Panc1 (cell line): ENCODE measurements around the gene TTC21B. TPM values are rescaled to one million over a fixed set of nuclear protein-coding genes. Genes with fewer than 3 reads are reported as not detected.

Experiments used
- ATAC-seq: fragments of 200-7000 bp; cut with Tn5 transposase; 2 replicates; pipeline ENCODE4 v1.9.1; 2020; ENCODE audit warnings: mild to moderate bottlenecking, moderate library complexity
- BruUV-seq: library from RNA; stranded (reverse); fragments of 400-500 nt; replicated peaks from 2 replicates; lab custom pipeline; 2021; lab: Mats Ljungman, UMichigan
- CTCF ChIA-PET: fragments of 300-600 bp; sonication (Branson Sonifier 250); formaldehyde crosslinking; loops from one replicate; lab custom pipeline; 2022; ENCODE audit warnings: antibody characterized with exemption; lab: Charles Lee
- POLR2A ChIA-PET: fragments of 300-600 bp; sonication (Branson Sonifier 250); formaldehyde crosslinking; loops from one replicate; lab custom pipeline; 2022; ENCODE audit warnings: antibody characterized with exemption; lab: Charles Lee
- DNase-seq: peaks from one replicate; pipeline ENCODE4 v3.0.0-alpha.2; 2010; ENCODE audit warnings: low read depth, low spot score
- H3K27ac ChIP-seq: 2 replicates; pipeline ENCODE4 v1.5.1; 2011; ENCODE audit warnings: mild to moderate bottlenecking, low read length, inconsistent platforms
- H3K27me3 ChIP-seq: fragments of 200-500 bp; sonication (Bioruptor generic); 2 replicates; pipeline ENCODE4 v1.6.0; 2014; ENCODE audit warnings: low read length, inconsistent platforms; ENCODE audit not compliant: control insufficient read depth, insufficient read depth
- H3K36me3 ChIP-seq: fragments of 200-500 bp; sonication (Bioruptor generic); 2 replicates; pipeline ENCODE4 v1.5.1; 2014; ENCODE audit warnings: inconsistent platforms, mild to moderate bottlenecking, low read length, moderate library complexity; ENCODE audit not compliant: control insufficient read depth, insufficient read depth
- H3K4me1 ChIP-seq: 2 replicates; pipeline ENCODE4 v1.5.1; 2011; ENCODE audit warnings: inconsistent platforms, mild to moderate bottlenecking, low read length, moderate library complexity; ENCODE audit not compliant: control insufficient read depth, insufficient read depth
- H3K4me3 ChIP-seq, 2 experiments: 2 replicates each; pipeline ENCODE4 v1.5.1; 2011 to 2012; ENCODE audit warnings: low read depth in 2 of 2, low read length in 2 of 2, mild to moderate bottlenecking in 2 of 2, inconsistent platforms in 1 of 2, moderate library complexity in 1 of 2
- H3K9me3 ChIP-seq: fragments of 200-500 bp; sonication (Bioruptor generic); 2 replicates; pipeline ENCODE4 v1.5.1; 2014; ENCODE audit warnings: low read depth, mild to moderate bottlenecking, inconsistent platforms, low read length, moderate library complexity; ENCODE audit not compliant: control insufficient read depth, insufficient read depth
- CTCF ChIP-seq: fragments of 450-650 bp; IDR thresholded peaks from 2 replicates; pipeline ENCODE4 v1.5.1; 2017; ENCODE audit warnings: mild to moderate bottlenecking
- POLR2AphosphoS5 ChIP-seq: IDR thresholded peaks from 2 replicates; pipeline ENCODE4 v1.6.1; 2012; ENCODE audit warnings: mild to moderate bottlenecking, low read depth, low read length, moderate library complexity
- REST ChIP-seq, 2 experiments: IDR thresholded peaks; 2 replicates each; pipeline ENCODE4 v1.6.1; 2011 to 2012; ENCODE audit warnings: low read depth in 2 of 2, control low read depth in 1 of 2, low read length in 1 of 2, mild to moderate bottlenecking in 1 of 2, moderate library complexity in 1 of 2; ENCODE audit not compliant: insufficient read depth in 1 of 2
- SIN3A ChIP-seq: IDR thresholded peaks from 2 replicates; pipeline ENCODE4 v1.6.1; 2012; ENCODE audit warnings: low read depth, mild to moderate bottlenecking, low read length, moderate library complexity, borderline replicate concordance; ENCODE audit not compliant: insufficient read depth
- TCF7L2 ChIP-seq: IDR thresholded peaks from 2 replicates; pipeline ENCODE4 v1.6.1; 2011; ENCODE audit warnings: mild to moderate bottlenecking, low read depth, low read length, inconsistent platforms
- in situ Hi-C: cut with HindIII; loops from 2 replicates; pipeline ENCODE4 v1.10.0; 2016; ENCODE audit warnings: low sequenced_read_pairs, low pct_unique_long_range_greater_than_20kb
- intact Hi-C: fragments of 100-400 bp; cut with micrococcal nuclease; formaldehyde crosslinking; loops from one replicate; pipeline ENCODE4 v1.10.0; 2022; ENCODE audit not compliant: unreplicated experiment
- total RNA-seq: library from RNA; stranded (reverse); gene quantifications from one replicate; pipeline ENCODE4 v1.2.1, GENCODE V29; 2021; ENCODE audit not compliant: unreplicated experiment

TTC21B gene
- total RNA-seq, 1 experiment from 2014 or later: 12.4 TPM

- no peak for ATAC-seq
- Histone ChIP-seq H3K36me3 (no peaks in the 10 kb centered on the region), H3K9me3 (no peaks in the 10 kb centered on the region), H3K4me1 (no peaks in the 10 kb centered on the region), H3K27me3 (no peaks in the 10 kb centered on the region), H3K4me3 (no peak overlapping the region), H3K27ac (no peak overlapping the region)
- TF ChIP-seq SIN3A: no peak
- no peak for TF ChIP-seq POLR2AphosphoS5
- TF ChIP-seq CTCF: no peak
- no peak for TF ChIP-seq TCF7L2
- no peak for TF ChIP-seq REST (IDR thresholded peaks at IDR 0.05; ENCODE audit: insufficient read depth in 1 of 2, low read depth in 2 of 2, low read length in 1 of 2)
- intact Hi-C loops: no loop called here
- ChIA-PET CTCF (interaction anchor here (0.6 kb wide), 1 partner anchor 622 kb away, joined by 9 read pairs; no protein-coding TSS in a partner anchor), POLR2A (no interaction called here)
- no peak for DNase-seq
- BruUV-seq: no TSS peak
- in situ Hi-C loops: no loop called here
These were observed 128.5 kb downstream of the TTC21B start for GRCh38 chr2:165825041-165825440.

Other genes with a start within 250 kb of the TTC21B start
- 0.10 TPM for gene GALNT3, start 159.5 kb downstream of the TTC21B start, total RNA-seq
- gene SCN1A, start 174.2 kb upstream of the TTC21B start, total RNA-seq: not detected